SKM-1 treated with dmso at 0.1 percent for 144 hours (cell line): ENCODE data around the gene KCNQ1OT1.

Source experiments
- DNase-seq: peaks from one replicate; lab custom pipeline; 2025; ENCODE audit not compliant: unreplicated experiment; lab: John Stamatoyannopoulos, UW

KCNQ1OT1 gene

GRCh38 chr11:2699531-2700414, at the start of gene KCNQ1OT1:
TSS of gene KCNQ1OT1 (minus strand) at chr11:2699994.
- peak; percentile 85 for DNase-seq

GRCh38 chr11:2748814-2749554, 49.2 kb upstream of the KCNQ1OT1 start:
- no peak for DNase-seq

GRCh38 chr11:2748061-2748813, 48.4 kb upstream of the KCNQ1OT1 start:
- no peak for DNase-seq

- DNase-seq, result no peak
Observed at GRCh38 chr11:2747248-2748027, 47.6 kb upstream of the KCNQ1OT1 start.

GRCh38 chr11:2746401-2747247, 46.8 kb upstream of the KCNQ1OT1 start:
- no peak for DNase-seq

GRCh38 chr11:2745511-2745910, 45.7 kb upstream of the KCNQ1OT1 start:
- no peak for DNase-seq

- no peak for DNase-seq
Observed at GRCh38 chr11:2744166-2744565, 44.4 kb upstream of the KCNQ1OT1 start.

GRCh38 chr11:2743427-2744110, 43.8 kb upstream of the KCNQ1OT1 start:
- DNase-seq, result no peak

- DNase-seq, result no peak
Observed at GRCh38 chr11:2742611-2743426, 43.0 kb upstream of the KCNQ1OT1 start.

GRCh38 chr11:2742201-2742600, 42.4 kb upstream of the KCNQ1OT1 start:
- no peak for DNase-seq

GRCh38 chr11:2741377-2742131, 41.8 kb upstream of the KCNQ1OT1 start:
- DNase-seq, result peak; percentile 49

- DNase-seq, result no peak
Observed at GRCh38 chr11:2741006-2741376, 41.2 kb upstream of the KCNQ1OT1 start.

- DNase-seq, result no peak
Observed at GRCh38 chr11:2740275-2740940, 40.6 kb upstream of the KCNQ1OT1 start.

- DNase-seq, result no peak
Observed at GRCh38 chr11:2739531-2740274, 39.9 kb upstream of the KCNQ1OT1 start.

GRCh38 chr11:2738551-2739431, 39.0 kb upstream of the KCNQ1OT1 start:
- DNase-seq, result no peak
